GM20000 (cell line): Measurements from ENCODE around the gene GSTCD.

Source experiments
- DNase-seq: peaks from one replicate; pipeline ENCODE4 v3.0.0; 2012; ENCODE audit warnings: low spot score
- CTCF ChIP-seq: IDR thresholded peaks from 2 replicates; pipeline ENCODE4 v1.5.1; 2012; ENCODE audit warnings: mild to moderate bottlenecking, control low read depth; ENCODE audit errors: extremely low read depth, missing control alignments

Gene GSTCD

GRCh38 chr4:105870963-105871362, 162.4 kb downstream of the GSTCD start:
- DNase-seq = no peak
- no peak for TF ChIP-seq CTCF

- DNase-seq = no peak
- TF ChIP-seq CTCF = no peak
These were observed 163.4 kb downstream of the GSTCD start for GRCh38 chr4:105871997-105872396.

- TF ChIP-seq CTCF = no peak
These were observed 166.6 kb downstream of the GSTCD start for GRCh38 chr4:105875233-105875632.

GRCh38 chr4:105878668-105879067, 170.1 kb downstream of the GSTCD start:
- TF ChIP-seq CTCF = no peak
- DNase-seq = no peak

More at GRCh38 chr4:105875233-105875632, 166.6 kb downstream of the GSTCD start:
- no peak for DNase-seq

GRCh38 chr4:105887508-105887907, 178.9 kb downstream of the GSTCD start:
- no peak for DNase-seq
- TF ChIP-seq CTCF = no peak

GRCh38 chr4:105894660-105895582, 186.3 kb downstream of the GSTCD start, which contains the start of gene NPNT:
TSS of gene NPNT (plus strand) at chr4:105895471. CDS start at chr4:105895653, 182 bp downstream.
- no peak for TF ChIP-seq CTCF
- DNase-seq = peak; percentile 61
